NCI-H146 (cell line): ENCODE measurements around the gene LENG1.
A peak's percentile ranks its signal among the peaks of the same experiment; 100 is the strongest.
"Not testable (repeated sequence)": the region's sequence is repeated elsewhere in the genome, so short reads cannot be mapped to it uniquely, and the experiment has no call there.

Experiments
- DNase-seq: peaks from one replicate; lab custom pipeline; 2025; lab: John Stamatoyannopoulos, UW

Gene LENG1

DNA sequence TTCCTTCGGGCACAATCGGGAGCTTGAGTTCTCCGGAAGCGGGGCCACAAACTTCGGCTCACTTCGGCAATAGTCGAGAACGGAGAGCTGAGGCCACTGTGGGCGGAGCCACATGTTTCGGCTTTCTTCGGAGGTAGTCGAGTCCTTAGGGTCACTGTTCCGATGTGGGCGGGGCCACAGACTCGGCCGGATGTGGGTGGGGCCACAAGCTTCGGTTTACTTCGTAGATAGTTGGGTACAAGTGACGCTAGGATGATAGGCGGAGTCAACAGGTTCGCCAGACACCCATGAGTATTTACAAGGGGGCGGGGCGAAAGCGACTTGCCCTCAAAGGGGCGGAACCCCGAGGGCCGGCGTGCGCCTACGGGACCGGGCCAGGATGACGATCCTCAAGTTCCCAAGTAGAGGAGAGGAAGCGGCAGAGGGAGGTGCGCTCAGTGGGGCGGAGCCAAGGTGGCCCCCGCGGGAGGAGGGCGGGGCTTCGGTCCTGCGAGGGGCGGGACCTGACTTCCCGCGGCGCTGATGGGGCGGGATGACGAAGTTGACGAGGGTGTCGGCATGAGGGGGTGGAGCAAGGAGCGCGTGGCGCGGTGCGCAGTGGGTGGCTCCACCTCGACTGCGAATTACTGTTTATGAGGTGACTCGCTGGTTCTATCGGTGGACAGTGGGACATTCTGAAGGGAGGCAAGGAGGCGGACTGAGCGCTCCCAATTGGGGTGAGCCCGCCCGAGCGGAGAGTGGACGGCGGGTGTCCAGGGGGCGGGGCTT is 30.4 kb upstream of the LENG1 start:
- DNase-seq: peak; percentile 100

DNA sequence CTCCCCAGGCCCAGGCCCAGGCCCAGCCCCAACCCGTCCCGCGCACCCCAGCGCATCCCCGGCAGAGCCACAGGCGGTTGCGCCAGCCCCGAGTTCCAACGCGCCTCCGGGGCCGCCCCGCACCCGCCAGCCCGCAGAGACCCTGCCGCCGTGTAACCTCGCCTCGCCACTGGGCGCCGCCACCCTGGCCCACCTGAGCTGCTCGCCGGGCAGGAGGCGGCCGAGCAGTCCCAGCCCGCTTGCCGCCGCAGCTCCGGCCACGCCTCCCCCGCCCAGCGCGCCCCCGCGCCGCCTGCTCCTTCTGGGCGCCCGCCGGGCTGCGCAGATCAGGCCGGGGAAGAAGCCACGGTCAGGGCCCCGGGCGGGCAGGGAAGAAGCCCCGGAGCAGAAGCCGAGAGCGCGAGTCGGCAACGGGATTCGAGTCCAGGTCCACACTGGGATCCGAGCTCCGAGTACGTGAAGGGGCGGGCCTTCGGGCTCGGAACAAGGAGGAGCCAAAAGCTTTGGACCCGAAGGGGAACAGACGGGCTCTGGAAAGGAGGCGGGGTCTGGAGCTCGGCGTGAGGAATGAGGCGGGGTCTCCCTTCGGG is 29.7 kb upstream of the LENG1 start, which contains the start of gene MBOAT7:
TSS of gene MBOAT7 (minus strand) at position 436 of the 590 bp plus-strand sequence. CDS start 1,072 bp downstream, outside the sequence.
- no peak for DNase-seq

DNA sequence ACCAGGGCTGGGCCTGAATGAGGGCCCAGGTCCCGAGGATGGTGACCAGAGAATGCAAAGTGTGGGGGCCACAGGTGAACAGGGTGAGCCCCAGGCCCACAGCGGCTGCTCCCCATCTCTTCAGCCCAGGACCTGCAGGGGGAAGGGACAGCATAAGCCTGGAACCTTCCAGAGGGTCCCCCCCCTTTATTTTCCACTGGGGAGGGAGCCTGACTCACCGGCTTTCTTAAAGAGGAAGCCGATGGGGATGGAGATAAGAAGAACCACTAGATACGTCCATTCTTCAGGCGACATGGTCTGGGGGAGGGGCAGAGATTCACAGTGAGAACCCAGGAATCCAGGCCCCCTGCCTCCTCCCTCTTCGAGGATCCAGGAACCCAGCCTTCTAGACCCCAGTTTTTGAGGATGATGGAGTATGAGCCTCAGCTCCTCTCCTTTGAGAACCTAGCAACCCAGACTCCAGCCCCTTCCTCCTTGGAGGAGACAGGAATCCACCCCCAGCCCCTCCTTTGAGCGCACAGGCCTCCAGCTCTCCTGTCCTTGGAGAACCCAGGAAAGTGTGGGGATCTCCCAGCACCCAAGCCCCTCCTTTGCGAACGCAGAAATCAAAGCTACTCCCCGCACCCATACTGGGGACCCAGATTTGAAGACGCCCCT is 28.8 kb upstream of the LENG1 start:
- DNase-seq: peak; percentile 19

DNA sequence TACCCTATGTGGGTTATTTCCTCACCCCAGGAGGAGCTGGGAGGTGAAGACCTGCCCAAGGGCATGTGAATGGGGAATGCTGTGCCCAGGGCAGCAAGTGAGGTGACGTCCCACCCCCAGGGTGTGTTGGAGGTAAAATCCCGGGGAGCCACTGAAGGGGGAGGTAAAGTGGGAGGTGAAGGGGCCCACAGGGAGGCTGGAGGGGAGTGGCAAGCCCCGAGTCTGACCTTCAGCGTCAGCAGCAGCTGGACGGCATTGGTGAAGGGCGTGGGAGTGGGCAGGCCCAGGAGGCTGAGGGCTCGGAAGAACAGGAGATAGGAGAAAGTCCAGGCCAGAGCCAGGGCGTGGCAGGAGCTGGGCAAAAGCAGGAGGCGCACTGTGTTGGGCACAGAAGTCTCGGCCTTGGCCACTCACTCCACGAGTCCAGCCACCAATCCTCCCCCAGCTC is 27.4 kb upstream of the LENG1 start:
- no peak for DNase-seq

DNA sequence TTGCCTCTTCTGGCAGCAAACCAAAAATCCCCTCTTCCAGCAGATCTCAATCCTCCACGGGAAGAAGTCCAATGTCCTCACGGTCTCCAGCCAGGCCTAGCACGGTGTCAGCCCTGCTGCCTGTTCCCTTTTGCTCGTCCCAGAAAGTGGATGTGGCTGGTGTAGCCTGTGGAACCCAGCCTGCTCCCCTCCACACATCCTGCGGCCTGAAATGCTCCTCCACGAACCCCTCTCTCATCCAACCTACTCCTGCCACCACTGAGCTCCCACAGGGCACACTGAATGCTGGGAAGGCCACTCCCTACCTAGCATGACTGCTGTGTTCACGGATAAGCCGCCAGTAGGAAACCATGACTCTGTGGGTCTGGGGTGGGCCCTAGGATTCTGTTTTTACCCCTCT is 26.8 kb upstream of the LENG1 start:
- DNase-seq: no peak

DNA sequence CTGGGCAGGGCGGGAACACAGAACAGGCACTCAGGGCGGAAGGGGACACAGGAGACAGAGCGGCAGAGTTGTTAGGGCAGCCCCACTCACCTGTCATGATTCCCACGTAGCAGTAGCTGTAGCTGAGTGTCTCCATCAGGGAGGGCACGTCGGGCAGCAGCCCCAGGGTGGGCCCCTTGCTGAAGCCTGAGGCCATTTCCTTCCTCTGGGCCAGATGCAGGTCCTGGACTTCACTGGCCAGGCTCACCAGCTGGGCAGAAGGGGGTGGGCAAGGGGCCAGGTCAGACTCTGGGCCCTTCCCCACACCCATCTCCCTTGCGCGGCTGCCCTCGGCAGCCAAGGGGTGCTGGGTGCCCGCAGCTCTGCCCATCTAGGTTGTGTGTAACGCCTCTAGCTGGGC is 23.9 kb upstream of the LENG1 start:
- DNase-seq: no peak

DNA sequence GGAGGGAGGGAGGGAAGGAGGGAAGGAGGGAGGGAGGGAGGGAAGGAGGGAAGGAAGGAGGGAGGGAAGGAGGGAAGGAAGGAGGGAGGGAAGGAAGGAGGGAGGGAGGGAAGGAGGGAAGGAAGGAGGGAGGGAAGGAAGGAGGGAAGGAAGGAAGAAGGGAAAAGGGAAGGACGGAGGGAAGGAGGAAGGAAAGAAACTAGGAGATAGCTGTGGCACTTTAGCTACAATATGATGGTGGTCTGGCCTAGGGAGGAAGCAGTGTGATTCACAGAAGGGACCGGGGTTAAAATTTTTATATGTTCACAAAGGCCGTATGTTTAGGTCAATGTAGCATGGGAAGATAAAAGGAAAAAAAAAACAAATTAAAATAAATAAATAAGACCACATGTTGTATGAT is 22.4 kb upstream of the LENG1 start:
- not testable (repeated sequence) for DNase-seq

DNA sequence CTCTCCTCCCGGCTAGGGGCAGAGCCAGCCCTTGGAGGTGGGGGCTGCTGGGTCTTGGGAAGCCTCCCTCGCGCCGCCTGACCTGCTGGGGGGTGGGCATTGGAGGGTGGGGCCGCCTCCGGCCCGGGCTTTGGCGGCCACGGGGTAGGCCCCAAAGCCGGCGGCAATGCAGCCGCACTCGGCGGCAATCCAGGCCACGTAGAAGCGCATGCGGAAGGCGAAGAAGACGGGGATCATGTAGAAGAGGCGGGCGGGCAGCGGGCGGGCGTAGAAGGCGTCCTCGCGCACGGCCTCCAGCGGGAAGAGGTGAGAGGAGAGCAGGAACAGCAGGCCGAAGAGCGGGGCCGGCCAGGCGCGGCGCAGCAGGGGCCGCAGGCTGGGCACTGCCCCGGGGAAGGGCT is 21.2 kb upstream of the LENG1 start:
- no peak for DNase-seq

DNA sequence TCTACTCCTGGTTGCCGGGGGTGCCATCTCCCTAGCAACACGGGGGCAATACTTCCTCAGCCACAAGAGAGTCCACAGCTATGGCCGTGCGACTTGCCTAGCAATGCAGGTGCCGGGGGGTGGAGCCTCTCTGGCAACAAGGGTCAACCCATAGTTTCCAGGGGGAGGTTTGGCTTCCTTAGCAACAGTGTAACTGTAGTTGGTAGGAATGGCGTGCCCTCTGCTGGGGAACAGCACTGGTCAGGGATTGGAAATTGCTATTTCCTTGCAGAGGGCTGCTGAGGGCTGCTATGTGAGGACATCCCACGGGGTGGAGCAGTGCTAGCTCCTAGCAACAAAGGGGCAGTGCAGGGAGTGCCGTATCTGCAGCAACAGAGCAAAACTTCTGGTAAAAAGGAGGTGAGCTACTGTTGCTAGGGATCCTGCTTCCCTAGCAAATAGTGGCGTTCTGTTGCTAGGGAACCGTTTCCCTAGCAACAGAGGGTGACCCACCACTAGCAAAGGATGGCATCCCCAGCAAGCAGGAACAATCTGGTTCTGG is 20.5 kb upstream of the LENG1 start:
- peak; percentile 82 for DNase-seq

DNA sequence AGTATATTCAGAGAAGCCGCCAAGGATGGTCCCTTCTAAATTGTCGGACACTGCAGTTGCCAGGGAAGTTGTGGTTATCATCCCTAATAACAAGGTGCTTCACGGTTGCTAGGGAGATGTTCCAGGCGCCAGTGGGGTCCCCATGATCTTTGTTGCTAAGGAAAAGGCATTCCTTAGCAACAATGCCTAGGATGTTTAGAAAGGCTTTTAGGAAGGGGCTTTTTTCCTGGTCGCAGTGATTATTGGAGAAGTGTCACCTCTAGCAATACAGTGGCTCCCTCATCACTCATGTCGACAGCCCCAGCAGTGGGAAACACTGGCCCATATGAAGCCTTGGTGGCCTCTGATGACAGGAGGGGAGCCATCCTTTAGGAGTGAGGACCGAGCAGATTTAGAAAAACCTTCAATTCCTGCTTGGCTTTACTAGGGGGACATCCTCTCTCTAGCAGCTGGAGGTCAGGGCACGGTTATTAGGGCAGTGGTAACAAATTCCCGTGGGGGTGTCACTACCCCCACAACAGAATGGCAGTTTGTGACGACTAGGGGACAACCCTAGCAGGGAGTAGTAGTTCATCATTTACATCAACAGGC is 19.8 kb upstream of the LENG1 start:
- DNase-seq: no peak

DNA sequence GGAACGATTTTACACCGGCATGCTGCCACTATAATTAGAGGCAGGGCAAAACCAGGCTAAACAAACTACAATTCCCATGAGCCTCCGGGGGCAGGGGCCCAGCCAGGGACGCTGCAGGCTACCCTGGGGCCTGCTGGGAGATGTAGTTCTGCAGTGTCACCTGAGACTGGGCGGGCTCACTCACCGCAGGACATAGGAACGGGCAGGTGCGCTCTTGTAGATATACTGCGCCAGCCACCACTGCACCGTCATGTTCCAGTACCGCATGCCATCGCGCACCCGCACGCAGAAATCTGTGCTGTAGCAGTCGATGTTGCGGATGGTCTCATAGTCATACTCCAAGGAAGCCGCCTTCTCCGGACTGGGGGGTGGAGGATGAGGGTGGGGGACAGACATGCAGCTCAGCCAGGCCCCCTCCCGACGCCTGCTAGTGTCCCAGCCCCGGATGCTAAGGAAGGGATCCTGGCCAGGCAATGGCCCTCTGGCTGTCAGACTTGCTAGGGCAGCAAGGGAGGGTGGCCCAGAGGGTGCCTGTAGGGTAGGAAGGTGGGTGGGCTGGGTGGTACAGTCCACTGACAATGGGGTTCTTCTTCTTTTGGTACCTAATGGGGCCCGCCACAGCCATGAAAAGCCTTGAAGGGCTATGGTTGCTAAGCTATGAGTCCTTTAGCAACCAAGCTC is 19.2 kb upstream of the LENG1 start:
- DNase-seq: peak; percentile 19

DNA sequence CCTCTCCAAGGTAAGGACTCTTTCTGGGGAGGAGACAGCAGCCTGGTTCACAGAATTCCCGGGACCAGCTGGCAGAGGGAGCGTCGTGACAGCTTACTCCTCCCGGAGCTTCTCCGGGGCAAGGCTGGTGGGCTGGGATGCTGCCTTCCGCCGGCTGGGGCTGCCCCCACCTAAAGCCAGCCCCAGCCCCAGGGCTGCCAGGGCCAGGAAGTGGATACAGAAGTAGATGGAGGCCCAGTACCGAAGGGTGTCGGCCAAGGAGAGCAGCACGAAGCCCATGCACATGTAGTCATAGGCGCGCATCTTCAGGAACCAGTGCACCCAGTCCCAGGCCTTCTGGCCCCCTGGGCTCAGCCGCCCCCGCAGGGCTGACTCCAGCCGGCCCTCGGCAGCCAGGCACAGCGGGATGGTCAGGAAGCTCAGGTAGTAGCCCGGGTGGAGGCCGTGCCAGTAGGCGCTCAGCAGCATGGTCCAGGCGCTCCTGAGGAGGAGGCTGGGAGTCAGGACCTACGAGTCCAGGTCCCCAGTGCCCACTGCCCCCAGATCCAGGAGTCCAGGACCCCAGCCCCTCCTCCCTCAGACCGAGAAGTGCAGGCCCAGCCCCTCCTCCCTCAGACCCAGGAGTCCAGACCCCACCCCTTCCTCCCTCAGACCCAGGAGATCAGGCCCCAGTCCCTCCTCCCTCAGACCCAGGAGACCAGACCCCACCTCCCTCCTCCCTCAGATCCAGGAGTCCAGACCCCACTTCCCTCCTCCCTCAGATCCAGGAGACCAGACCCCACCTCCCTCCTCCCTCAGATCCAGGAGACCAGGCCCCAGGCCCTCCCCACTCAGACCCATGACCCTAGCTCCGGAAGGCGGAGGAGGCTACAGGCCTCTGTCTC is 14.7 kb upstream of the LENG1 start:
- no peak for DNase-seq

DNA sequence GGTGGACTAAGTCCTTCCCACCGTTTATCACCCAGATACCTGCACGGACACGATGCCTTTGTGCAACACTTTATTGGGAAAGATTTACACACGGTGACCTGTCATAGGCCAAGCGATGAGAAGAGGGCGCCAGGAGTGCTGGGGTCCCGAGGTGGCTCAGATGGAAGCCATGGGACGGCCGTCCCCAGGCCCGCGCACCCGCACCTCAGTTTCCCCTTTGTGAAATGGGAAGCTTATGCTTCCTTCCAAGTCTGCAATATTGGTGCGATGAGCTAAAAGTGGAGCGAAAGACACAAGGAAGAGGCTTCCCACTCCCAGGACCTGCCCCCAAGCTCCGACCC is 13.8 kb upstream of the LENG1 start:
- DNase-seq: no peak

DNA sequence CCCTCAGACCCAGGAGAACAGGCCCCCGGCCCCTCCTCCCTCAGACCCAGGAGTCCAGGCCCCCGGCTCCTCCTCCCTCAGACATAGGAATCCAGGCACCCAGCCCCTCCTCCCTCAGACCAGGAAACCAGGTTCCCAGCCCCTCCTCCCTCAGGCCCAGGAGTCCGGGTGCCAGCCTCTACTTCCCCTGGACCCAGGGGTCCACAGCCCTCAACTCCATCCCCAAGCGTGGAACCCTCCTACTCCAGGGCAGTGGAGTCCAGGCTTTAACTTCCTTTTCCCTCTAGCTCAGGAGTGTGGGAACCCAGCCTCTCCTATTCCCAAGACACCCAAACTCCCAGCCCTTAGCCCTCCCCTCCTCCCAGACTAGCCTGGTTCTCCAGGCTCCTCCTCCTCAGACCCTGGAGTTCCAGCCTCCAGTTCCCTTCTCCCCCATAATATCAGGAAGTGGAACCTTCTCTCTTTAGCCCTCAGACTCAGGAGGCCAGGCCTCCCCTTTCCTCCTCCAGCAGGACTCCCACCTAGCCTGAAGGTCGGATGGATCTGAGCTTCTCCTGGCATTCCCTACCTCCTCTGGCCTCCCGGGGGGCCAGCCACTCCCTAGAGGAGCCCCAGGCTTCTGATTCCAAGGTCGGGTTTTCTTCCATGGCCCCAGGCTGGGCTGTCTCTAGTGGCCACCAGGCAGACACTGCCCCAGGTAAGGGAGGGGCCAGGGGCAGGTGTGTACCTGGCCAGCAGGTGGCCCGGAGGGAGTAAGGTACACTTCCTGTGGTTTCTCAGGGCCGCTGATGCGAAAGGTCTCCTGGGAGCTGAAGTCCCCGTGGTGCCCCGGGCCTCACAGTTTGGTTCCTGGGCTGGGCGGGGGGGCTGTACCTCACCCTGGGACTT is 13.2 kb upstream of the LENG1 start, which contains the start of gene TMC4:
TSS of gene TMC4 (minus strand) at position 690 of the 888 bp plus-strand sequence. CDS start at position 647, 43 bp downstream.
- peak; percentile 94 for DNase-seq

DNA sequence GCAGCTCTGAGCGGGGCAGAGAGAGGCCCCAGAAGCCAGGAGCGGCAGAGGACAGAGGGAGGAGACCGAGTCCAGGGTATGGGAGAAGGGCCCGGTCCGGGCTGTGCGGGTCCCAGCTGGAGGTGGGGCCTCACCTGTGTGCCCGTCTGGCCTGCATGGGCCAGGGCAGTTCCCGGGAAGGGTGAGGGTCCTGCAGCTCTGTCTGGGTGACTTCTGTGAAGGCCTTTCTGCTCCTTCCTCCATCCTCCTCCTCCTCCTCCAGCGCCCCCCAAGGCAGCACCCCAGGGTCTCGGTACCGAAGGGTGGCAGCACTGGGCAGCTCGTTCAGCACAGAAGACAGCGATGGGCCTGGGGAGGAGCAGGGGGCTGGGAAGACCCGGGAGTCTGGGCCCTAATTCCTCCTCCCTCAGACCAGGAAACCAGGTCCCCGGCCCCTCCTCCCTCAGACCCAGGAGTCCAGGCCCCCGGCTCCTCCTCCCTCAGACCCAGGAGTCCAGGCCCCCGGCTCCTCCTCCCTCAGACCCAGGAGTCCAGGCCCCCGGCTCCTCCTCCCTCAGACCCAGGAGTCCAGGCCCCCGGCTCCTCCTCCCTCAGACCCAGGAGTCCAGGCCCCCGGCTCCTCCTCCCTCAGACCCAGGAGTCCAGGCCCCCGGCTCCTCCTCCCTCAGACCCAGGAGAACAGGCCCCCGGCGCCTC is 12.4 kb upstream of the LENG1 start:
- DNase-seq: not testable (repeated sequence)

DNA sequence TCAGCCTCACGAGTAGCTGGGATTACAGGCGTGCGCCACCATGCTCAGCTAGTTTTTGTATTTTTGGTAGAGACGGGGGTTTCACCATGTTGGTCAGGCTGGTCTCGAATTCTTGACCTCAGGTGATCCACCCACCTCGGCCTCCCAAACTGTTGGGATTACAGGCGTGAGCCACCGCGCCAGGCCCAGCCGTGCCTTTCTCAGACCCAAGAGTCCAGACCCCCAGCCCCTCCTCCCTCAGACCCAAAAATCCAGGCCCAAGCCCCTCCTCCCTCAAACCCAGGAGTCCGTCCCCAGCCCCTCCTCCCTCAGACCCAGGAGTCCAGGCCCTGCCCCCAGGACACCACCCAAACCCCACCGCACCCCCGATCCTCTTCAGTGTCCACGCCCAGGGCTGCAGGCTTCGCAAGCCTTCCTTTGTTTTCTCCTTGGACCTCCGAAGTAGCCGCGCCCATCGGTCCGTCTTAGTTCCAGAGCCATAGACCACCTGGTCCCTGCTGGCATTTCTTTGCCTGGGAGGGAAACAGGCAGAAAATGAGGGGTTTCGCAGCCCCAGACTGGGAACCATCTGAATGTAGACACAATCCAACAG is 9.7 kb upstream of the LENG1 start:
- DNase-seq: no peak

DNA sequence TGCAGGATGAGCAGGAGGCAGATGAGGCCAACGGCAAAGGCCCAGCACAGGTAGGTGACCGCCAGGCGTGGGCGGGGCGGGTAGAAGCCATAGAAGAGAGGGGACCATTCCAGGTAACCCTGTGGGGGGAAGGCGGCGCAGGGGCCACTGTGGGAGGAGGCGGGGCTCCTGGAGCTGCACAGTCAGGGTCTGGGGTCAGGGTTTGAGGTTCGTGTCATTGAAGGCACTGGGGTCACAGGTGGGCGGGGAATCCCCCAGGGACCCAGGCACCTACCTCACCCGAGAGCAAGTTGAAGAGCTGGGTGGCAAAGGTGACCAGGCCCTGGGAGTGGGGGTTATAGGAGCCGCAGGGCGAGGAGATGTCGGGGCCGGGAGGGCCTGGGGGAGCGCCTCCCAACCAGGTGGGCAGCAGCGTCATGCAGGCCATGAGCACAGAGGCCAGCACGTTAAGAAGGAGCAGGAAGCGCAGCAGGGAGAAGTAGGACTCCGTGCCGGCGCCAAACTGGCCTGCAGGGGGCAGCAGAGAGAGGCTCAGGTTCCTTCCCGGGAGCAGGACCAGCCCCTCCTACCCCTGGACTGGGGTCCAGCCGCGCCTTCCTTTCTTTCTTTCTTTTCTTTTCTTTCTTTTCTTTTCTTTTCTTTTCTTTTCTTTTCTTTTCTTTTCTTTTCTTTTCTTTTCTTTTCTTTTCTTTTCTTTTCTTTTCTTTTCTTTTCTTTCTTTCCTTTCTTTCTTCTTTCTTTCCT is 8.8 kb upstream of the LENG1 start:
- peak; percentile 86 for DNase-seq

DNA sequence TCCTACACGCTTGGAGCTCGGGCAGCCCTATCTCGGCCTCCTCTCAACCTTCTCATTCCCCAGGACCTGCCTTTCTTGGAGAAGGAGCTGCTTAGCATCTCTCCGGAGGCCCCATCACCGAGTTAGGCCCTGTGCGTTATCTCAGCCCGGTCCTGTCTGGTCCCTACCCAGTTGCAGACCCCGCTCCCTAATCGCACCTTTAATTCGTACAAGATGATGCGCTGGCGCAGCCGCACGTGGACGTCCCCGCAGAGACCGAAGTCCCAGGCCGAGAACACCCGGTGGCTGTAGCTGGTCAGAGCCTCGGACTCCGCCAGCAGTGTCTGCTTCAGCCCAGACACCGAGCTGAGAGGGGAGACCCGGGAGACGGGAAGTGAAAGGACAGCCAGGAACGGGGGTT is 5.7 kb upstream of the LENG1 start:
- no peak for DNase-seq
